HepG2 (cell line): Measurements from ENCODE around the gene SAPCD2. TPM values are rescaled to one million over a fixed set of nuclear protein-coding genes. Genes with fewer than 3 reads are reported as not detected.

ENCODE experiments used
- ETV5 ChIP-seq: IDR thresholded peaks from 2 replicates; pipeline ENCODE4 v1.6.1; 2018; ENCODE audit warnings: missing biosample characterization, missing genetic modification reagents, inconsistent platforms, borderline replicate concordance
- EZH2 ChIP-seq: conservative IDR thresholded peaks from 2 replicates; pipeline ENCODE4 v1.6.1; 2012; ENCODE audit warnings: mild to moderate bottlenecking, low read depth, low read length, moderate library complexity
- FOXA1 ChIP-seq, 2 experiments: fragments of 450-650 bp in 1 of 2; sonication (generic) in 1 of 2; formaldehyde crosslinking in 1 of 2; IDR thresholded peaks; 2 replicates each; pipeline versions ENCODE4 v1.4.0 to v1.6.1; 2016 to 2020; ENCODE audit warnings: missing genetic modification reagents in 1 of 2
- HIC2 ChIP-seq: sonication (generic); formaldehyde crosslinking; IDR thresholded peaks from 2 replicates; pipeline ENCODE4 v1.9.0; 2022; ENCODE audit warnings: low read depth, missing genetic modification reagents
- HNF4G ChIP-seq, 2 experiments: sonication (generic) in 1 of 2; formaldehyde crosslinking in 1 of 2; IDR thresholded peaks; 2 replicates each; pipeline versions ENCODE4 v1.4.0 to v1.6.1; 2011 to 2020; ENCODE audit warnings: borderline replicate concordance in 2 of 2, low read depth in 2 of 2, mild to moderate bottlenecking in 2 of 2, low read length in 1 of 2, missing genetic modification reagents in 1 of 2, moderate library complexity in 1 of 2
- HOXA3 ChIP-seq: sonication (generic); formaldehyde crosslinking; IDR thresholded peaks from 2 replicates; pipeline ENCODE4 v1.5.0; 2020; ENCODE audit warnings: missing genetic modification reagents
- MED1 ChIP-seq: sonication (generic); formaldehyde crosslinking; IDR thresholded peaks from 2 replicates; pipeline ENCODE4 v1.4.0; 2020; ENCODE audit warnings: missing genetic modification reagents
- MEIS2 ChIP-seq: sonication (generic); formaldehyde crosslinking; IDR thresholded peaks from 2 replicates; pipeline ENCODE4 v1.9.0; 2021; ENCODE audit warnings: mild to moderate bottlenecking, missing genetic modification reagents
- MXD4 ChIP-seq: IDR thresholded peaks from 2 replicates; pipeline ENCODE4 v1.6.1; 2016; ENCODE audit warnings: mild to moderate bottlenecking, missing biosample characterization, missing genetic modification reagents
- NONO ChIP-seq, 2 experiments: fragments of 450-650 bp in 1 of 2; sonication (generic) in 1 of 2; formaldehyde crosslinking in 1 of 2; IDR thresholded peaks in 1 of 2; conservative IDR thresholded peaks in 1 of 2; 2 replicates each; pipeline versions ENCODE4 v1.6.1 to v1.8.0; 2017 to 2022; ENCODE audit warnings: mild to moderate bottlenecking in 1 of 2, missing genetic modification reagents in 1 of 2, moderate library complexity in 1 of 2
- THRA ChIP-seq: sonication (generic); formaldehyde crosslinking; IDR thresholded peaks from 2 replicates; pipeline ENCODE4 v1.4.0; 2020; ENCODE audit warnings: missing genetic modification reagents, borderline replicate concordance
- XBP1 ChIP-seq: sonication (generic); formaldehyde crosslinking; IDR thresholded peaks from 2 replicates; pipeline ENCODE4 v1.5.0; 2020; ENCODE audit warnings: missing genetic modification reagents
- ZBTB7B ChIP-seq: sonication (generic); formaldehyde crosslinking; IDR thresholded peaks from 2 replicates; pipeline ENCODE4 v1.4.0; 2020; ENCODE audit warnings: missing genetic modification reagents
- ZNF256 ChIP-seq: sonication (generic); formaldehyde crosslinking; conservative IDR thresholded peaks from 2 replicates; pipeline ENCODE4 v1.4.0; 2020; ENCODE audit warnings: missing genetic modification reagents
- ZNF292 ChIP-seq: sonication (generic); formaldehyde crosslinking; IDR thresholded peaks from 2 replicates; pipeline ENCODE4 v1.8.1; 2022; ENCODE audit warnings: mild to moderate bottlenecking, low read depth, missing genetic modification reagents, borderline replicate concordance
- ZNF3 ChIP-seq: IDR thresholded peaks from 2 replicates; pipeline ENCODE4 v1.7.0; 2017; ENCODE audit warnings: inconsistent platforms
- ZNF331 ChIP-seq: sonication (generic); formaldehyde crosslinking; IDR thresholded peaks from 2 replicates; pipeline ENCODE4 v1.4.0; 2020; ENCODE audit warnings: missing genetic modification reagents
- ZSCAN25 ChIP-seq: sonication (generic); formaldehyde crosslinking; IDR thresholded peaks from 2 replicates; pipeline ENCODE4 v1.8.0; 2022; ENCODE audit warnings: mild to moderate bottlenecking, missing genetic modification reagents
- polyA plus RNA-seq, 8 experiments: library from polyadenylated mRNA; depleted of rRNA in 3 of 8; stranded (reverse) in 7 of 8; unstranded in 1 of 8; fragments of >200 nt; fragmentation: Illumina TruSeq in 4 of 8; extraction: Trizol in 4 of 8; gene quantifications; 2 replicates each; pipeline versions ENCODE4 v1.2.1 to v1.2.3, GENCODE V29; 2011 to 2016; ENCODE audit warnings: low read depth in 4 of 8, missing spikeins in 1 of 8, mixed read lengths in 1 of 8; ENCODE audit not compliant: insufficient read depth in 1 of 8
- total RNA-seq, 5 experiments: library from RNA; depleted of rRNA; stranded (reverse); fragments of >200 nt; fragmentation: Illumina TruSeq; extraction: Trizol; gene quantifications; 2 replicates each; pipeline ENCODE4 v1.2.3, GENCODE V29; 2016; ENCODE audit warnings: low read depth in 1 of 5
- TF ChIP-seq, protein P1 (sequence below): sonication (generic); formaldehyde crosslinking; IDR thresholded peaks from 2 replicates; pipeline ENCODE4 v1.4.0; 2020; ENCODE audit warnings: missing genetic modification reagents
- TF ChIP-seq, protein P2 (sequence below): sonication (generic); formaldehyde crosslinking; conservative IDR thresholded peaks from 2 replicates; pipeline ENCODE4 v1.4.0; 2020; ENCODE audit warnings: mild to moderate bottlenecking, missing genetic modification reagents, moderate library complexity

SAPCD2 gene
- total and polyA plus RNA-seq, 2 of the 13 experiments (the other 11 are each of a cell fraction or from before 2014, with no cell fraction given) = 21.9 to 42.8 TPM

DNA sequence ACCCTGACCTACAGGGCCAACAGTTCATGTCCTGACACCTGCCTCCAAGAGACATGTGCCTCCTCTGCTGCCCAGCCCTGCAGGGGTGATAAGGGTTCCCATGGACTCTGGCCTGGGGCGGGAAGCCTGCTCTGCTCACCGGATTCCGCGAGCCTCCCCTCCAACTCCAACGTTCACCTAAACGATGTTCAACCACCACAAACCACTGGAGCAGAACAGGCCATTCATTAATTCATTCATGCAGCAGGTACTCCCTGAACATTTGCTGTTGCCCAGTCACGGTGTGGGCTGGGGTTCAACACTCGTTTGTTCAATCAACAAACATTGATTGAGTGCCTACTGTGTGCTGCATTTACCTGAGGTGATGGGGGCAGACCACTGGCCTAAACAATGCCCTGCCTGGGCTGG, 3.6 kb upstream of the SAPCD2 start (continued):
- TF ChIP-seq, protein P1, sequence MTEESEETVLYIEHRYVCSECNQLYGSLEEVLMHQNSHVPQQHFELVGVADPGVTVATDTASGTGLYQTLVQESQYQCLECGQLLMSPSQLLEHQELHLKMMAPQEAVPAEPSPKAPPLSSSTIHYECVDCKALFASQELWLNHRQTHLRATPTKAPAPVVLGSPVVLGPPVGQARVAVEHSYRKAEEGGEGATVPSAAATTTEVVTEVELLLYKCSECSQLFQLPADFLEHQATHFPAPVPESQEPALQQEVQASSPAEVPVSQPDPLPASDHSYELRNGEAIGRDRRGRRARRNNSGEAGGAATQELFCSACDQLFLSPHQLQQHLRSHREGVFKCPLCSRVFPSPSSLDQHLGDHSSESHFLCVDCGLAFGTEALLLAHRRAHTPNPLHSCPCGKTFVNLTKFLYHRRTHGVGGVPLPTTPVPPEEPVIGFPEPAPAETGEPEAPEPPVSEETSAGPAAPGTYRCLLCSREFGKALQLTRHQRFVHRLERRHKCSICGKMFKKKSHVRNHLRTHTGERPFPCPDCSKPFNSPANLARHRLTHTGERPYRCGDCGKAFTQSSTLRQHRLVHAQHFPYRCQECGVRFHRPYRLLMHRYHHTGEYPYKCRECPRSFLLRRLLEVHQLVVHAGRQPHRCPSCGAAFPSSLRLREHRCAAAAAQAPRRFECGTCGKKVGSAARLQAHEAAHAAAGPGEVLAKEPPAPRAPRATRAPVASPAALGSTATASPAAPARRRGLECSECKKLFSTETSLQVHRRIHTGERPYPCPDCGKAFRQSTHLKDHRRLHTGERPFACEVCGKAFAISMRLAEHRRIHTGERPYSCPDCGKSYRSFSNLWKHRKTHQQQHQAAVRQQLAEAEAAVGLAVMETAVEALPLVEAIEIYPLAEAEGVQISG (CRISPR knock-in tag) = peak; percentile 40
- 0 out of 2 replicates have a peak, but pooled peaks have one; percentile 20 for TF ChIP-seq ETV5 (CRISPR knock-in tag)
- TF ChIP-seq ZNF256 (CRISPR knock-in tag) = 0 out of 2 replicates have a peak, but pooled peaks have one; percentile 34
- TF ChIP-seq MXD4 (CRISPR knock-in tag) = 0 out of 2 replicates have a peak, but pooled peaks have one; percentile 18
- TF ChIP-seq MEIS2 (CRISPR knock-in tag) = peak; percentile 63; the same call in 1 of the 2 replicates
- 0 out of 2 replicates have a peak, but pooled peaks have one; percentile 30 for TF ChIP-seq MED1 (CRISPR knock-in tag)
- peak; percentile 65; the same call in 1 of the 2 replicates for TF ChIP-seq HIC2 (CRISPR knock-in tag)
- peak; percentile 99 for TF ChIP-seq ZSCAN25 (CRISPR knock-in tag)
- no peak for TF ChIP-seq THRA (CRISPR knock-in tag)
- TF ChIP-seq ZBTB7B (CRISPR knock-in tag) = peak; percentile 29; the same call in 1 of the 2 replicates
- 0 out of 2 replicates have a peak, but pooled peaks have one; percentile 46 for TF ChIP-seq HOXA3 (CRISPR knock-in tag)
- no peak for TF ChIP-seq XBP1
- 0 out of 2 replicates have a peak, but pooled peaks have one; percentile 21 for TF ChIP-seq ZNF292 (CRISPR knock-in tag)
- no peak for TF ChIP-seq FOXA1 (IDR thresholded peaks at IDR 0.05)
- TF ChIP-seq FOXA1 (CRISPR knock-in tag; IDR thresholded peaks at IDR 0.05) = no peak
- no peak for TF ChIP-seq ZNF331 (CRISPR knock-in tag)
- TF ChIP-seq EZH2 = no peak
- TF ChIP-seq HNF4G (IDR thresholded peaks at IDR 0.05; ENCODE audit: borderline replicate concordance, low read depth, low read length) = peak; percentile 63
- TF ChIP-seq HNF4G (CRISPR knock-in tag; IDR thresholded peaks at IDR 0.05; ENCODE audit: borderline replicate concordance, low read depth) = no peak
- no peak for TF ChIP-seq NONO (IDR thresholded peaks at IDR 0.05)
- TF ChIP-seq NONO (CRISPR knock-in tag; conservative IDR thresholded peaks at IDR 0.05) = peak; percentile 63; the same call in 1 of the 2 replicates
- TF ChIP-seq, protein P2, sequence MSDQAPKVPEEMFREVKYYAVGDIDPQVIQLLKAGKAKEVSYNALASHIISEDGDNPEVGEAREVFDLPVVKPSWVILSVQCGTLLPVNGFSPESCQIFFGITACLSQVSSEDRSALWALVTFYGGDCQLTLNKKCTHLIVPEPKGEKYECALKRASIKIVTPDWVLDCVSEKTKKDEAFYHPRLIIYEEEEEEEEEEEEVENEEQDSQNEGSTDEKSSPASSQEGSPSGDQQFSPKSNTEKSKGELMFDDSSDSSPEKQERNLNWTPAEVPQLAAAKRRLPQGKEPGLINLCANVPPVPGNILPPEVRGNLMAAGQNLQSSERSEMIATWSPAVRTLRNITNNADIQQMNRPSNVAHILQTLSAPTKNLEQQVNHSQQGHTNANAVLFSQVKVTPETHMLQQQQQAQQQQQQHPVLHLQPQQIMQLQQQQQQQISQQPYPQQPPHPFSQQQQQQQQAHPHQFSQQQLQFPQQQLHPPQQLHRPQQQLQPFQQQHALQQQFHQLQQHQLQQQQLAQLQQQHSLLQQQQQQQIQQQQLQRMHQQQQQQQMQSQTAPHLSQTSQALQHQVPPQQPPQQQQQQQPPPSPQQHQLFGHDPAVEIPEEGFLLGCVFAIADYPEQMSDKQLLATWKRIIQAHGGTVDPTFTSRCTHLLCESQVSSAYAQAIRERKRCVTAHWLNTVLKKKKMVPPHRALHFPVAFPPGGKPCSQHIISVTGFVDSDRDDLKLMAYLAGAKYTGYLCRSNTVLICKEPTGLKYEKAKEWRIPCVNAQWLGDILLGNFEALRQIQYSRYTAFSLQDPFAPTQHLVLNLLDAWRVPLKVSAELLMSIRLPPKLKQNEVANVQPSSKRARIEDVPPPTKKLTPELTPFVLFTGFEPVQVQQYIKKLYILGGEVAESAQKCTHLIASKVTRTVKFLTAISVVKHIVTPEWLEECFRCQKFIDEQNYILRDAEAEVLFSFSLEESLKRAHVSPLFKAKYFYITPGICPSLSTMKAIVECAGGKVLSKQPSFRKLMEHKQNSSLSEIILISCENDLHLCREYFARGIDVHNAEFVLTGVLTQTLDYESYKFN (CRISPR knock-in tag) = peak; percentile 37; the same call in 1 of the 2 replicates
- peak; percentile 98 for TF ChIP-seq ZNF3 (CRISPR knock-in tag)
